Hepatocyte (in vitro differentiated cells): ENCODE data around the gene ZNF804B. TPM values are rescaled to one million over a fixed set of nuclear protein-coding genes. Genes with fewer than 3 reads are reported as not detected.

Experiments used
- DNase-seq: peaks from one replicate; pipeline ENCODE4 v3.0.0-alpha.2; 2016; ENCODE audit warnings: low spot score
- H2AFZ ChIP-seq: fragments of 200-600 bp; sonication (generic); 2 replicates; pipeline ENCODE4 v1.6.0; 2016; ENCODE audit warnings: antibody characterized with exemption, mild to moderate bottlenecking
- H3K27ac ChIP-seq: fragments of 200-600 bp; sonication (generic); 2 replicates; pipeline ENCODE4 v1.5.1; 2016; ENCODE audit warnings: mild to moderate bottlenecking
- H3K27me3 ChIP-seq: fragments of 200-600 bp; sonication (generic); 2 replicates; pipeline ENCODE4 v1.6.1; 2016
- H3K36me3 ChIP-seq: fragments of 200-600 bp; sonication (generic); replicated peaks from 2 replicates; pipeline ENCODE4 v1.5.1; 2016; ENCODE audit warnings: low read depth; ENCODE audit not compliant: insufficient read depth
- H3K4me1 ChIP-seq: fragments of 200-600 bp; sonication (generic); 2 replicates; pipeline ENCODE4 v1.5.1; 2016; ENCODE audit warnings: mild to moderate bottlenecking, moderate library complexity; ENCODE audit not compliant: insufficient read depth
- H3K4me2 ChIP-seq: fragments of 200-600 bp; sonication (generic); 2 replicates; pipeline ENCODE4 v1.6.0; 2016
- H3K4me3 ChIP-seq: fragments of 200-600 bp; sonication (generic); 2 replicates; pipeline ENCODE4 v1.5.1; 2016; ENCODE audit warnings: mild to moderate bottlenecking
- H3K79me2 ChIP-seq: fragments of 200-600 bp; sonication (generic); 2 replicates; pipeline ENCODE4 v1.6.0; 2017; ENCODE audit warnings: mild to moderate bottlenecking
- H3K9me2 ChIP-seq: fragments of 200-600 bp; sonication (generic); replicated peaks from 2 replicates; pipeline ENCODE4 v1.6.0; 2017; ENCODE audit warnings: mild to moderate bottlenecking; ENCODE audit not compliant: insufficient read depth
- H3K9me3 ChIP-seq: fragments of 200-600 bp; sonication (generic); 2 replicates; pipeline ENCODE4 v1.5.1; 2016; ENCODE audit warnings: low read depth, mild to moderate bottlenecking
- H4K20me1 ChIP-seq: fragments of 200-600 bp; sonication (generic); 2 replicates; pipeline ENCODE4 v1.6.0; 2016; ENCODE audit warnings: mild to moderate bottlenecking; ENCODE audit not compliant: insufficient read depth, poor library complexity, severe bottlenecking
- EZH2 ChIP-seq: fragments of 200-600 bp; sonication (generic); IDR thresholded peaks from 2 replicates; pipeline ENCODE4 v1.6.1; 2016; ENCODE audit warnings: antibody characterized with exemption, mild to moderate bottlenecking, borderline replicate concordance
- EZH2phosphoT487 ChIP-seq: fragments of 200-600 bp; sonication (generic); IDR thresholded peaks from one replicate; pipeline ENCODE4 v1.6.1; 2018; ENCODE audit warnings: antibody characterized with exemption, mild to moderate bottlenecking, low read depth, moderate library complexity; ENCODE audit not compliant: unreplicated experiment, severe bottlenecking
- WGBS: methylation state at CpG from one replicate; pipeline ENCODE4 v1.1.6; 2016; ENCODE audit warnings: low lambda C conversion rate; ENCODE audit errors: missing lambda C conversion rate; 5-methylcytosine and 5-hydroxymethylcytosine counted together
- polyA plus RNA-seq: library from polyadenylated mRNA; unstranded; fragments of >200 nt; fragmentation: Nextera tagmentation; extraction: Ambion mirVana; gene quantifications from 2 replicates; pipeline ENCODE4 v1.2.1, GENCODE V29; 2016
- total RNA-seq: library from RNA; depleted of rRNA; stranded (reverse); fragments of >200 nt; gene quantifications from 2 replicates; pipeline ENCODE4 v1.2.3, GENCODE V29; 2014
- TF ChIP-seq, protein P1 (sequence below): fragments of 200-600 bp; sonication (generic); IDR thresholded peaks from 2 replicates; pipeline ENCODE4 v1.5.1; 2016; ENCODE audit warnings: antibody characterized with exemption, mild to moderate bottlenecking; ENCODE audit not compliant: poor library complexity

The ZNF804B gene
- total and polyA plus RNA-seq, 2 experiments from 2014 or later = not detected

DNA sequence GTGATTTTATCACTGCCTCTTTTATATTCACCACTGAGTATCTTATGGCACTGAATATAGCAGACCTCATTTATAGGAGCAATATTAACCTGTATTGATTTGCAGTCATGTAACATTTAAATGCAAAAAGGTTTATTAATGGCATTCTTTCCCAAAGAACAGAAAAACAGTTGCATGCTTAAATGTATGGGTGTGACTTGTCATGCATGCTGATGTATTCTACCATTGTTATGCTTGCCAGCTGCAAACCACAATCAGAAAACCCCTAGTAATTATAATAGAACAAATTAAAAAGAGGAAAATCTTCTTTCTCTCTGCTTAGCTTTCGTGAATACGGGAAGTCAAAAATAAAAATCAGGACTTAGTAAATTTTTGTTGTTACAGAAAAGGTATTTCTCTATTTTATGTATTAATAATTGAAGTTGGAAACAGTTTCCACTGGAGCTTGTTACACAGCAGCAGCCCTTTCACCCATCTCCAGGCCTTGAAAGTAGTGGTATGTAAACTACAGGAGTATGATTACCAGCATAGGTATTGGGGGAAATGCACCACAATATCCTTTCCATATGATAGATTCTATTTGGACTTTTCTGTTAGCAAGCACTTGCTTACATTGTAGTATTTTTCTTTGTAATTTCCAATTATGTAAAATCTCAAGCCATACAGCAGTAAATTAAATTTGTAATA lies 183.5 kb downstream of the ZNF804B start:
- Histone ChIP-seq H3K27me3 (no peaks in the 10 kb centered on the region), H3K4me1 (no peaks in the 10 kb centered on the region), H3K4me3 (no peak overlapping the region), H3K27ac (no peak overlapping the region), H2AFZ (no peak overlapping the region), H3K79me2 (no peaks in the 10 kb centered on the region), H3K9me2 (no peaks in the 10 kb centered on the region), H4K20me1 (no peaks in the 10 kb centered on the region), H3K36me3 (no peaks in the 10 kb centered on the region), H3K4me2 (no peak overlapping the region), H3K9me3 (no peaks in the 10 kb centered on the region)
- TF ChIP-seq EZH2phosphoT487 = no peak
- TF ChIP-seq EZH2 = no peak
- TF ChIP-seq, protein P1, sequence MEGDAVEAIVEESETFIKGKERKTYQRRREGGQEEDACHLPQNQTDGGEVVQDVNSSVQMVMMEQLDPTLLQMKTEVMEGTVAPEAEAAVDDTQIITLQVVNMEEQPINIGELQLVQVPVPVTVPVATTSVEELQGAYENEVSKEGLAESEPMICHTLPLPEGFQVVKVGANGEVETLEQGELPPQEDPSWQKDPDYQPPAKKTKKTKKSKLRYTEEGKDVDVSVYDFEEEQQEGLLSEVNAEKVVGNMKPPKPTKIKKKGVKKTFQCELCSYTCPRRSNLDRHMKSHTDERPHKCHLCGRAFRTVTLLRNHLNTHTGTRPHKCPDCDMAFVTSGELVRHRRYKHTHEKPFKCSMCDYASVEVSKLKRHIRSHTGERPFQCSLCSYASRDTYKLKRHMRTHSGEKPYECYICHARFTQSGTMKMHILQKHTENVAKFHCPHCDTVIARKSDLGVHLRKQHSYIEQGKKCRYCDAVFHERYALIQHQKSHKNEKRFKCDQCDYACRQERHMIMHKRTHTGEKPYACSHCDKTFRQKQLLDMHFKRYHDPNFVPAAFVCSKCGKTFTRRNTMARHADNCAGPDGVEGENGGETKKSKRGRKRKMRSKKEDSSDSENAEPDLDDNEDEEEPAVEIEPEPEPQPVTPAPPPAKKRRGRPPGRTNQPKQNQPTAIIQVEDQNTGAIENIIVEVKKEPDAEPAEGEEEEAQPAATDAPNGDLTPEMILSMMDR = no peak
- no peak for DNase-seq
- WGBS = 91% methylated on average over 2 of the region's 2 CpGs

DNA sequence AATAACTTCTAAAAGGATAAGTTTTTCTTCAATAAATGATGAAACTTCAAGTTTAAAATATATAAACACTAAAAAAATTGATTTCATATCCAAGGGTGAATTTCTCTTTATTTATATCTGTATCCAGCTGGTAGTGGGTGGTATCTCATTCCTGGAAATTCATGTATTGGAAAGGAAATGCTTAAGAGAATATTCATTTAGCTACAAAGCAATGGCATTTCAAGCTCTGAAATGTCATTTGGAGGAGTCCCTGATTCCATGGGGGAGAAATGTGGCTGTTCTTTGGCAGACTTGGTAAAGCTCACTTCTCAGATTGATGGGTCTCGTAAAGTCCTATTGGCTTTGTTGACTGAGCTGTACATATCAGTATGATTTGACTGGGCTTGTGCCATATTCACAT lies 192.3 kb downstream of the ZNF804B start:
- no peaks in the 10 kb centered on the region for H3K36me3 ChIP-seq
- no peak overlapping the region for H3K4me3 ChIP-seq
- no peaks in the 10 kb centered on the region for H4K20me1 ChIP-seq
- no peaks in the 10 kb centered on the region for H3K9me3 ChIP-seq
- no peaks in the 10 kb centered on the region for H3K4me1 ChIP-seq
- TF ChIP-seq EZH2phosphoT487 (no peak), EZH2 (no peak)
- TF ChIP-seq, protein P1 = no peak
- no peaks in the 10 kb centered on the region for H3K27me3 ChIP-seq
- no peak for DNase-seq
- no peaks in the 10 kb centered on the region for H3K79me2 ChIP-seq
- H3K4me2 ChIP-seq = no peak overlapping the region
- H3K9me2 ChIP-seq = no peaks in the 10 kb centered on the region
- no peak overlapping the region for H3K27ac ChIP-seq
- 93% methylated on average over 1 of the region's 1 CpG for WGBS
- H2AFZ ChIP-seq = no peak overlapping the region

DNA sequence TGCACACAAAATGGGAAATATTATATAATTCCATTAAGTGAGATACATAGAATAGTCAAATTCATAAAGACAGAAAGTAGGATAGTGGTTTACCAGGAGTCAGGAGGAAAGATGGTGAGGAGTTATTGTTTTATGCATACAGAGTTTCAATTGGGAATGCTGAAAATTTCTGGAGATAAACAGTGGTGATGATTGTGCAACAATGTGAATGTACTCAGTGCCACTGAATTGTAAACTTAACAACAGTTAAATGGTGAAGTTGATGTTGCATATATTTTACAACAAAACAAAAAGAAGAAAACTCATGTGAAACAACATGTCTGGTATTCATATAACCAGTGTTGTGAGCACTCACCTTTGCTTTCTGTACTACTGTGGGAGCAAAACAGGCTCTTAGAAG lies 204.9 kb downstream of the ZNF804B start:
- H3K36me3 ChIP-seq = no peaks in the 10 kb centered on the region
- H4K20me1 ChIP-seq = no peaks in the 10 kb centered on the region
- H3K9me2 ChIP-seq = no peaks in the 10 kb centered on the region
- H3K9me3 ChIP-seq = no peaks in the 10 kb centered on the region
- TF ChIP-seq EZH2 (no peak), EZH2phosphoT487 (no peak)
- TF ChIP-seq, protein P1 = no peak
- no peaks in the 10 kb centered on the region for H3K79me2 ChIP-seq
- H3K4me3 ChIP-seq = no peak overlapping the region
- H3K4me1 ChIP-seq = no peaks in the 10 kb centered on the region
- no peak for DNase-seq
- no peaks in the 10 kb centered on the region for H3K27me3 ChIP-seq
- no peak overlapping the region for H3K27ac ChIP-seq
- no peak overlapping the region for H3K4me2 ChIP-seq
- H2AFZ ChIP-seq = no peak overlapping the region

DNA sequence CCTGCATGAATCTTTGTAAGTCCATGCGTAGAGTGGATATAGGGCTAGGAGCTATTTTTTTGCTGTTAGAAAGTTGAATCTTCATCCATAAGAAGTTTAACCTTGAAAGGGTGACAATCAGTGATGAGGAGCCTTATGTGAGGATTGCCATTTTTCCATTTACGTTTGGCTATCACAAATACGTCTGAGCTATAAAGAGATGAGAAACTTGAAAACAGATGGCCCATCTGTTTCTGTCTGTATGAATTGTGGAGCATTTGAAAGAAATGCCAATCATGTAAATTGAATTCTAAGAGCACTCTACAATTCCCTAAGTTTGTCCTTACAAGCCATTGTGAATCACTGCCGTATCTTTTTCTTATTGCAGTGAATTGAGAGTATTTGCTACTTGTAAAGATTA lies 205.9 kb downstream of the ZNF804B start:
- Histone ChIP-seq H3K4me1 (no peaks in the 10 kb centered on the region), H3K9me3 (no peaks in the 10 kb centered on the region), H2AFZ (no peak overlapping the region), H3K4me2 (no peak overlapping the region), H3K36me3 (no peaks in the 10 kb centered on the region), H3K27ac (no peak overlapping the region), H3K79me2 (no peaks in the 10 kb centered on the region), H3K9me2 (no peaks in the 10 kb centered on the region), H4K20me1 (no peaks in the 10 kb centered on the region), H3K4me3 (no peak overlapping the region), H3K27me3 (no peaks in the 10 kb centered on the region)
- TF ChIP-seq EZH2 = no peak
- 59% methylated on average over 4 of the region's 4 CpGs for WGBS
- no peak for DNase-seq
